Transverse colon (tissue), 4 donors: ENCODE data around the gene SFRP2. TPM values are rescaled to one million over a fixed set of nuclear protein-coding genes. Genes with fewer than 3 reads are reported as not detected.

ENCODE experiments used
- DNase-seq: peaks from one replicate; pipeline ENCODE4 v3.0.0-alpha.2; 2019
- H3K27ac ChIP-seq, 4 donors: fragments of 200-600 bp; sonication (generic); 2 replicates each; pipeline ENCODE4 v1.5.1; 2016 to 2018; ENCODE audit warnings: inconsistent platforms in 4 of 4
- H3K27me3 ChIP-seq: fragments of 200-600 bp; sonication (generic); 2 replicates; pipeline ENCODE4 v1.5.1; 2017; ENCODE audit warnings: inconsistent platforms
- H3K36me3 ChIP-seq, 4 donors: fragments of 200-600 bp; sonication (generic); 2 replicates each; pipeline ENCODE4 v1.5.1; 2017 to 2019; ENCODE audit warnings: inconsistent platforms in 4 of 4
- H3K4me1 ChIP-seq, 4 donors: fragments of 200-600 bp; sonication (generic); 2 replicates each; pipeline ENCODE4 v1.5.1; 2017 to 2020; ENCODE audit warnings: inconsistent platforms in 4 of 4
- H3K4me3 ChIP-seq, 4 donors: fragments of 200-600 bp; sonication (generic); 1 replicate in 1 of 4; 2 replicates in 3 of 4; pipeline versions ENCODE4 v1.5.1 to v1.6.1; 2017 to 2019; ENCODE audit warnings: inconsistent platforms in 4 of 4
- H3K9me3 ChIP-seq, 2 donors: fragments of 200-600 bp; sonication (generic); 2 replicates each; pipeline ENCODE4 v1.5.1; 2017 to 2019; ENCODE audit warnings: inconsistent platforms in 2 of 2
- EP300 ChIP-seq: sonication (generic); formaldehyde crosslinking; IDR thresholded peaks from one replicate; pipeline ENCODE4 v1.6.1; 2017; ENCODE audit warnings: antibody characterized with exemption, low read depth
- POLR2A ChIP-seq: fragments of 450-650 bp; IDR thresholded peaks from one replicate; pipeline ENCODE4 v1.6.1; 2016; ENCODE audit warnings: antibody characterized with exemption, mild to moderate bottlenecking, moderate library complexity
- POLR2AphosphoS5 ChIP-seq, 3 donors: sonication (generic); formaldehyde crosslinking; IDR thresholded peaks; one replicate each; pipeline ENCODE4 v1.6.1; 2016; ENCODE audit warnings: antibody characterized with exemption in 3 of 3
- WGBS, 2 donors: methylation state at CpG; one replicate each; pipeline ENCODE4 v1.1.5; 2018; ENCODE audit warnings: low coverage in 1 of 2; 5-methylcytosine and 5-hydroxymethylcytosine counted together
- in situ Hi-C, 4 donors: fragments of 200-750 bp; cut with MboI; loops; one replicate each; pipeline versions ENCODE4 v1.15.0 to v1.15.1; 2017; ENCODE audit warnings: low sequenced_read_pairs in 3 of 4, low pct_ligation_motif_present in 1 of 4, low pct_unique_long_range_greater_than_20kb in 1 of 4
- intact Hi-C: fragments of 100-400 bp; cut with DNase I; formaldehyde crosslinking; loops from one replicate; pipeline ENCODE4 v1.15.1; 2023; ENCODE audit warnings: low total_unique reads
- total RNA-seq, 4 donors: library from RNA; depleted of rRNA; stranded (reverse); fragments of >200 nt; gene quantifications; one replicate each; pipeline ENCODE4 v1.1.0, GENCODE V29; 2016
- TF ChIP-seq, protein P1 (sequence below), 5 experiments: fragments of 200-600 bp in 3 of 5; fragments of 450-650 bp in 2 of 5; sonication (generic) in 3 of 5; IDR thresholded peaks; 1 replicate in 2 of 5; 2 replicates in 3 of 5; pipeline ENCODE4 v1.5.1; 2016 to 2017; ENCODE audit warnings: antibody characterized with exemption in 5 of 5, inconsistent platforms in 3 of 5, mild to moderate bottlenecking in 2 of 5, moderate library complexity in 1 of 5

SFRP2 gene
- total RNA-seq, 4 donors from 2014 or later, result 6.4 to 61.7 (median 15.6) TPM

DNA sequence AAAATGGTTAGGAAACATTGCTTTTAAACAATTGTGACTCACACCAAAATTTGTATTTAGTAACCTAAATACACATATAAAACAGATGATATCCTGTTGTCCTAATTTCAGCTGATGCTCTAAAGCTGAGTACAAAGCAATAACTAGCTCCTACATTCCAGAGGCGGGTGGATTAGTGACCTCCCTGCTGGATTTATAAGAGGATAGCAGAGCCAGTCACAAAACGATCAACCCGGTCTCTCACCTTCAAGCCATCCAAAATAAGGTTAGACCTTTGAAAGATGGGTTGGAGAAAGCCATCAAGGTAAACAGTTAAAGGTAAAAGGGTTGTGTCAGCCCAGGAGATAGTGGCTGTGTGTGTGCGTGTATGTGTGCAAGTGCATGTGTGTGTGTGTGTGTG is 43.2 kb upstream of the SFRP2 start:
- 75 to 100% methylated on average over 1 to 4 of the region's 4 CpGs for WGBS, 2 donors
- Histone ChIP-seq H3K4me1 (no peaks in the 10 kb centered on the region), H3K4me3 (no peak overlapping the region), H3K36me3 (no peaks in the 10 kb centered on the region), H3K27ac (no peak overlapping the region), H3K9me3 (no peaks in the 10 kb centered on the region), H3K27me3 (no peaks in the 10 kb centered on the region)
- DNase-seq, result no peak
- in situ Hi-C loops, result no loop called here
- intact Hi-C loops, result no loop called here
- no peak for TF ChIP-seq POLR2AphosphoS5 (IDR thresholded peaks at IDR 0.05)
- TF ChIP-seq, protein P1, sequence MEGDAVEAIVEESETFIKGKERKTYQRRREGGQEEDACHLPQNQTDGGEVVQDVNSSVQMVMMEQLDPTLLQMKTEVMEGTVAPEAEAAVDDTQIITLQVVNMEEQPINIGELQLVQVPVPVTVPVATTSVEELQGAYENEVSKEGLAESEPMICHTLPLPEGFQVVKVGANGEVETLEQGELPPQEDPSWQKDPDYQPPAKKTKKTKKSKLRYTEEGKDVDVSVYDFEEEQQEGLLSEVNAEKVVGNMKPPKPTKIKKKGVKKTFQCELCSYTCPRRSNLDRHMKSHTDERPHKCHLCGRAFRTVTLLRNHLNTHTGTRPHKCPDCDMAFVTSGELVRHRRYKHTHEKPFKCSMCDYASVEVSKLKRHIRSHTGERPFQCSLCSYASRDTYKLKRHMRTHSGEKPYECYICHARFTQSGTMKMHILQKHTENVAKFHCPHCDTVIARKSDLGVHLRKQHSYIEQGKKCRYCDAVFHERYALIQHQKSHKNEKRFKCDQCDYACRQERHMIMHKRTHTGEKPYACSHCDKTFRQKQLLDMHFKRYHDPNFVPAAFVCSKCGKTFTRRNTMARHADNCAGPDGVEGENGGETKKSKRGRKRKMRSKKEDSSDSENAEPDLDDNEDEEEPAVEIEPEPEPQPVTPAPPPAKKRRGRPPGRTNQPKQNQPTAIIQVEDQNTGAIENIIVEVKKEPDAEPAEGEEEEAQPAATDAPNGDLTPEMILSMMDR (IDR thresholded peaks at IDR 0.05), result no peak
- no peak for TF ChIP-seq EP300
- TF ChIP-seq POLR2A, result no peak

DNA sequence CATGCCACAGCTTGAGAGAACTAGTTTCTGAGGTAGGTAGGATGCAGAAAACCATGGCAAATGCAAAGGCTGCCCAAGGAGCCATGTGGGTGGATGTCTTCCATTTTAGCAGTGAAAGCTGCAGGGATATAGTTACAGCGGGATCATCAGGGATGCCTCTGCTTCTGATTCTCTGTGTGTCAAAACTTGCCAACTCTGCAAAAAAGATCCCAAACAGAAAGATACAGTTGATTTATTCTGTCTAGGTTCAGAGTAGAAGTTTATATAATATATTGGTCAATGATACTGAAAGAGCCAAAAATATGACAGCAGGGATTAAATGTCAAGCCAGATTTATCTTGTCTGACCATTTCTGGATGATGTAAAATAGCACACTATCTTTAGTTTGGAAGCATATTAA is 42.4 kb upstream of the SFRP2 start:
- Histone ChIP-seq H3K27ac (no peak overlapping the region), H3K27me3 (no peaks in the 10 kb centered on the region), H3K36me3 (no peaks in the 10 kb centered on the region), H3K9me3 (no peaks in the 10 kb centered on the region), H3K4me3 (no peak overlapping the region), H3K4me1 (no peaks in the 10 kb centered on the region)
- intact Hi-C loops (no loop called here), in situ Hi-C loops (no loop called here)
- WGBS, 2 donors, result 57 to 85% methylated on average over 1 of the region's 1 CpG
- DNase-seq, result no peak
- no peak for TF ChIP-seq EP300

DNA sequence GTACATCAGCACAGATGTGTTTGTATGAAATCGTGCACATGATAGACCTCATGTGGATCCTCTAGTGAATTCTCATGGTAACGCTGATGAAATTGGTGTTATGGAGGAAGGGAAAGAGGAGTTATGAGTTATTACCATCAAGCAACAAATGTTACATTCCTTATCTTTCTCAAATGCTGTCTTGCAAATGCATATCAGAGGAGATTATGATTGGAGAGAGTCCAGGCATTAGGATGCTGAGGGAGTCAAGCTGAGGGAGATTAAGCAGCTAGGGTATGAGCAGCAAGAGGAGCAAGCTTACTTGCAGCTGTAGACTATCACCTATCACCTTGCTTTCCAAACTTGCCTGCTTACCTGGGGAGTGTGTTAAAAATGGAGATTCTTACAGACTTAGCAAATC is 36.8 kb upstream of the SFRP2 start:
- in situ Hi-C loops (no loop called here), intact Hi-C loops (no loop called here)

DNA sequence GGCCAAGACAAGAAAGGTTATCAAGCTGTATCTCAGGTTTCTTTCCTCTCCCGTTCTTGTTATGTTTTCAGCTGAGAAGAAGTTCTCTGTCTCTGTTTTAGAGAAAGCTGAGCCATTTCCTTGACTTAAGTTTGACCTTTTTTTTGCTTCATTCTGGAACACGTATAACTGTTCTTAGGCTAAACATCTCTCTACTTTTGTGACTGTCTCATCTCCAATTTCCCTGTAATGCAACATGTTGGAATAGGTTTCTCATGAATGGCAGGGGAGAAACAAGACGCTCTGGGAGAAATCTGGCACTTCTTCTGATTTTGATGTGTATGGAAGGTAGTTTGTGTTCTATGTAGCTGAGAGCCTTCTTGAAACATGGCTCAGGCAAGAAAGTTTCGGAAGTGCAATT is 36.2 kb upstream of the SFRP2 start:
- 74 to 82% methylated on average over 4 of the region's 4 CpGs for WGBS, 2 donors
- Histone ChIP-seq H3K4me1 (no peaks in the 10 kb centered on the region), H3K4me3 (no peak overlapping the region), H3K27me3 (no peaks in the 10 kb centered on the region), H3K27ac (no peak overlapping the region), H3K36me3 (no peaks in the 10 kb centered on the region), H3K9me3 (no peaks in the 10 kb centered on the region)
- no peak for DNase-seq
- in situ Hi-C loops (no loop called here), intact Hi-C loops (no loop called here)
- no peak for TF ChIP-seq EP300
- TF ChIP-seq POLR2AphosphoS5 (IDR thresholded peaks at IDR 0.05), result no peak
- TF ChIP-seq, protein P1 (IDR thresholded peaks at IDR 0.05), result no peak
- TF ChIP-seq POLR2A, result no peak

More for the DNA sequence above, 36.8 kb upstream of the SFRP2 start:
- H3K4me3 ChIP-seq, result no peak overlapping the region
- WGBS, 2 donors, result 92 to 95% methylated on average over 2 of the region's 2 CpGs
- no peaks in the 10 kb centered on the region for H3K4me1 ChIP-seq
- no peaks in the 10 kb centered on the region for H3K27me3 ChIP-seq
- no peak for DNase-seq
- no peaks in the 10 kb centered on the region for H3K36me3 ChIP-seq
- no peak overlapping the region for H3K27ac ChIP-seq
- TF ChIP-seq EP300 (no peak), POLR2A (no peak), POLR2AphosphoS5 (IDR thresholded peaks at IDR 0.05) (no peak)
- TF ChIP-seq, protein P1 (IDR thresholded peaks at IDR 0.05), result no peak
- H3K9me3 ChIP-seq, result no peaks in the 10 kb centered on the region

DNA sequence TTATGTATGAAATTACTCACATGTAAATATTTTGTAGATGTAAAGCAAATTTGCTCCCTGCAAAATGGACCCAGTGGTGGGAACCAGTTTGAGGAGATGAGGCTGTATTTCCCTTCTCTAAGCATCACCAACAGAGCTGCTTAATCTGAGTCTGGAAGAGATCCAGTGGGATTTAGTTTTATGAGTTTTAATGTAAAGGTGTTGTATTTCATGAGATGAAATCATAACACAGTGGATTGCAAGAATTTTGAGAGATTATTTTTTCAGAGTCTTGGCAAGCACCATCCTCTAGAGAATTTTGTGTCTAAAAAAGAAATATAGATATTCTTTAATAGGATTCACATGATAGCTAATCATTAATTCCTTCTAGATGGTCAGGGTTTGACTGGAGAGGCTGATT is 35.6 kb upstream of the SFRP2 start:
- no peak overlapping the region for H3K4me3 ChIP-seq
- no peaks in the 10 kb centered on the region for H3K9me3 ChIP-seq
- intact Hi-C loops (no loop called here), in situ Hi-C loops (no loop called here)
- no peaks in the 10 kb centered on the region for H3K36me3 ChIP-seq
- no peaks in the 10 kb centered on the region for H3K27me3 ChIP-seq
- H3K27ac ChIP-seq, result no peak overlapping the region
- no peaks in the 10 kb centered on the region for H3K4me1 ChIP-seq
- TF ChIP-seq EP300 (no peak), POLR2AphosphoS5 (IDR thresholded peaks at IDR 0.05) (no peak), POLR2A (no peak)
- TF ChIP-seq, protein P1 (IDR thresholded peaks at IDR 0.05), result no peak
- DNase-seq, result no peak
